ENCODE results near the gene MACF1.

- TF ChIP-seq CTCF (IDR thresholded peaks at IDR 0.05; ENCODE audit: low read length) (no peak), EZH2 (optimal IDR thresholded peaks at IDR 0.05; ENCODE audit: low read depth, low read length) (no peak)
Observed at GRCh38 chr1:39497585-39497984, 293.1 kb downstream of the MACF1 start.
